ENCODE results near the gene HMCN2. TPM values are rescaled to one million over a fixed set of nuclear protein-coding genes. Genes with fewer than 3 reads are reported as not detected.

HMCN2 gene
- total and polyA plus RNA-seq, 2 donors (not counting 3 experiments of a cell fraction or from before 2014, with no cell fraction given): 0.04 to 0.24 TPM

DNA sequence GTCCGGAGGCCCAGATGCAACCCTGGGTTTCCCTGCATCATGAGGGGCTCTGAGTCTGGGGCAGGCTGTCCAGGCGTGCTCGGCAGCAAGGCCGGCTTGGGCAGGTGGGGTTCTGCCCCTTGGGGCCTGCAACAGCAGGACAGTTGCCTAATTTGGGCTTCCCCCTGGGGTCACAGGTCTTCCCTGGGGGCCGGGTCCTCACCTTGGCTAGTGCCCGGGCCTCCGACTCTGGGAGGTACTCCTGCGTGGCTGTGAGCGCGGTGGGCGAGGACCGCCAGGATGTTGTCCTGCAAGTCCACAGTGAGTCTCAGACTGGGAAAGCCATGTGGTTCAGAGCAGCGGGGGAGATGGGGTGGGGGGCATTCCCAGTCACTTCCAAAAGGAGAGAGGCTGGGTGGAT, 97.1 kb downstream of the HMCN2 start:
- TF ChIP-seq POLR2AphosphoS5 (IDR thresholded peaks at IDR 0.05; ENCODE audit: insufficient read depth, low read depth, low read length): no peak
- TF ChIP-seq, protein P1, sequence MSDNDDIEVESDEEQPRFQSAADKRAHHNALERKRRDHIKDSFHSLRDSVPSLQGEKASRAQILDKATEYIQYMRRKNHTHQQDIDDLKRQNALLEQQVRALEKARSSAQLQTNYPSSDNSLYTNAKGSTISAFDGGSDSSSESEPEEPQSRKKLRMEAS (IDR thresholded peaks at IDR 0.05; ENCODE audit: insufficient read depth, insufficient read length): no peak
- no peak for TF ChIP-seq FOS (IDR thresholded peaks at IDR 0.05; ENCODE audit: borderline replicate concordance, insufficient read depth, low read length)
- no peak for TF ChIP-seq POLR2A (IDR thresholded peaks at IDR 0.05; ENCODE audit: low read depth, low read length)
- no peak for TF ChIP-seq MYC (IDR thresholded peaks at IDR 0.05; ENCODE audit: low read depth, low read length)
- dilution Hi-C loops (cut with MboI; ENCODE audit: extremely low pct_ligation_motif_present, low sequenced_read_pairs): no loop called here
- DNase-seq (ENCODE audit: low read depth, low spot score): no peak
- Histone ChIP-seq H3K9me3 (replicated peaks; ENCODE audit: control insufficient read depth, insufficient read depth, low read length) (no peaks in the 10 kb centered on the region), H2AFZ (ENCODE audit: low read depth, low read length) (no peak overlapping the region), H3K79me2 (ENCODE audit: control insufficient read depth, insufficient read depth, low read length) (no peaks in the 10 kb centered on the region), H3K9me1 (replicated peaks; ENCODE audit: control insufficient read depth, extremely low read depth, insufficient read depth, low read length) (no peaks in the 10 kb centered on the region), H3K9ac (replicated peaks; ENCODE audit: extremely low read depth, insufficient read depth, low read length) (no peak overlapping the region), H3K27ac (ENCODE audit: insufficient read depth, low read depth, low read length) (no peak overlapping the region), H3K27me3 (ENCODE audit: control insufficient read depth in 2 of 2, insufficient read depth in 2 of 2, low read length in 2 of 2) (no peaks in the 10 kb centered on the region), H3K4me1 (ENCODE audit: control insufficient read depth, extremely low read depth, insufficient read depth, low read length) (no peaks in the 10 kb centered on the region), H4K20me1 (replicated peaks; ENCODE audit: control insufficient read depth, extremely low read depth, insufficient read depth, low read length) (no peaks in the 10 kb centered on the region), H3K4me3 (replicated peaks in 1 of 3; ENCODE audit: insufficient read depth in 1 of 3, low read depth in 1 of 3, low read length in 3 of 3) (no peak overlapping the region), H3K36me3 (ENCODE audit: control insufficient read depth in 2 of 2, extremely low read depth in 1 of 2, insufficient read depth in 2 of 2, low read length in 2 of 2) (no peaks in the 10 kb centered on the region), H3K4me2 (ENCODE audit: insufficient read depth, low read length) (no peak overlapping the region)
- no peak for FAIRE-seq
- no TSS peak for BruUV-seq (replicated peaks)
- ChIA-PET CTCF (interaction anchor here (0.9 kb wide), 1 partner anchor 20 kb away, joined by 6 read pairs; no protein-coding TSS in a partner anchor), POLR2A (interaction anchor here (0.6 kb wide), 1 partner anchor 81 kb away, joined by 6 read pairs; no protein-coding TSS in a partner anchor)
- intact Hi-C loops (cut with micrococcal nuclease): no loop called here

DNA sequence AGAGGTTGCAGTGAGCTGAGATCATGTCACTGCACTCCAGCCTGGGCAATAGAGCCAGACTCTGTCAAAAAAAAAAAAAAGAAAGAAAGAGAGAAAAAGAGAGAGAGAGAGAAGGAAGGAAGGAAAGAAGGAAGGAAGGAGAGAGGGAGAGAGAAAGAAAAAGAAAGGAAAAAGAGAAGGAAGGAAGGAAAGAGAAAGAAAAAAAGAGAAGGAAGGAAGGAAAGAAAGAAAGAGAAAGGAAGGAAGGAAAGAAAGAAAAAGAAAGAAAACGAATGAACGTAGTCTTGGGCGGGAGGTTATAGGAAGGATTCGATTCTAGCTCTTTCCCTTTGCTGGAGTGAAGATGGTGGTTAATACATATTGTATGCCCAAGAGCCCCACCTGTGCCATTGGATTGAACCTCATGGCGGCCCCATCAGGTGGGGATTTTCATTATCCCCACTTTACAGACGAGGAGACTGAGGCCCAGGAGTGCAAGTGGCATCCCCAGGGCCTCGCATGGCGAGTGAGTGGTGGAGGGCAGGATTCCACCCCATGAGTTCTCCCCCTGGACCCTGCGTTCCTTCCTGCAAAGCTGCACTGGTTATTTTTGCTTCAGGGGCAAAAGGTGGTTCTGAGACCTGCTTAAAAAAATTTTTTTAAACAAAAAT, 98.3 kb downstream of the HMCN2 start:
- no peaks in the 10 kb centered on the region for H3K36me3 ChIP-seq (ENCODE audit: control insufficient read depth in 2 of 2, extremely low read depth in 1 of 2, insufficient read depth in 2 of 2, low read length in 2 of 2)
- no peak overlapping the region for H3K4me3 ChIP-seq (replicated peaks in 1 of 3; ENCODE audit: insufficient read depth in 1 of 3, low read depth in 1 of 3, low read length in 3 of 3)
- DNase-seq (ENCODE audit: low read depth, low spot score) (no peak), FAIRE-seq (no peak)
- H3K4me2 ChIP-seq (ENCODE audit: insufficient read depth, low read length): no peak overlapping the region
- H3K9me3 ChIP-seq (replicated peaks; ENCODE audit: control insufficient read depth, insufficient read depth, low read length): no peaks in the 10 kb centered on the region
- TF ChIP-seq, protein P1 (IDR thresholded peaks at IDR 0.05; ENCODE audit: insufficient read depth, insufficient read length): no peak
- TF ChIP-seq FOS (IDR thresholded peaks at IDR 0.05; ENCODE audit: borderline replicate concordance, insufficient read depth, low read length) (no peak), POLR2AphosphoS5 (IDR thresholded peaks at IDR 0.05; ENCODE audit: insufficient read depth, low read depth, low read length) (no peak), MYC (IDR thresholded peaks at IDR 0.05; ENCODE audit: low read depth, low read length) (no peak), JUN (IDR thresholded peaks at IDR 0.05; ENCODE audit: borderline replicate concordance, insufficient read depth, insufficient read length, low read depth) (no peak), EZH2 (IDR thresholded peaks at IDR 0.05; ENCODE audit: borderline replicate concordance, low read depth, low read length, severe bottlenecking) (no peak), GATA2 (IDR thresholded peaks at IDR 0.05; ENCODE audit: insufficient read depth, insufficient read length, low read depth, low read length) (no peak), POLR2A (IDR thresholded peaks at IDR 0.05; ENCODE audit: low read depth, low read length) (no peak)
- TF ChIP-seq, protein P2, sequence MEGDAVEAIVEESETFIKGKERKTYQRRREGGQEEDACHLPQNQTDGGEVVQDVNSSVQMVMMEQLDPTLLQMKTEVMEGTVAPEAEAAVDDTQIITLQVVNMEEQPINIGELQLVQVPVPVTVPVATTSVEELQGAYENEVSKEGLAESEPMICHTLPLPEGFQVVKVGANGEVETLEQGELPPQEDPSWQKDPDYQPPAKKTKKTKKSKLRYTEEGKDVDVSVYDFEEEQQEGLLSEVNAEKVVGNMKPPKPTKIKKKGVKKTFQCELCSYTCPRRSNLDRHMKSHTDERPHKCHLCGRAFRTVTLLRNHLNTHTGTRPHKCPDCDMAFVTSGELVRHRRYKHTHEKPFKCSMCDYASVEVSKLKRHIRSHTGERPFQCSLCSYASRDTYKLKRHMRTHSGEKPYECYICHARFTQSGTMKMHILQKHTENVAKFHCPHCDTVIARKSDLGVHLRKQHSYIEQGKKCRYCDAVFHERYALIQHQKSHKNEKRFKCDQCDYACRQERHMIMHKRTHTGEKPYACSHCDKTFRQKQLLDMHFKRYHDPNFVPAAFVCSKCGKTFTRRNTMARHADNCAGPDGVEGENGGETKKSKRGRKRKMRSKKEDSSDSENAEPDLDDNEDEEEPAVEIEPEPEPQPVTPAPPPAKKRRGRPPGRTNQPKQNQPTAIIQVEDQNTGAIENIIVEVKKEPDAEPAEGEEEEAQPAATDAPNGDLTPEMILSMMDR (IDR thresholded peaks at IDR 0.05; ENCODE audit: extremely low read depth in 1 of 2, insufficient read depth in 1 of 2, low read depth in 1 of 2, low read length in 2 of 2): no peak
- H3K27ac ChIP-seq (ENCODE audit: insufficient read depth, low read depth, low read length): no peak overlapping the region
- H3K4me1 ChIP-seq (ENCODE audit: control insufficient read depth, extremely low read depth, insufficient read depth, low read length): no peaks in the 10 kb centered on the region
- no peaks in the 10 kb centered on the region for H4K20me1 ChIP-seq (replicated peaks; ENCODE audit: control insufficient read depth, extremely low read depth, insufficient read depth, low read length)
- H3K27me3 ChIP-seq (ENCODE audit: control insufficient read depth in 2 of 2, insufficient read depth in 2 of 2, low read length in 2 of 2): no peaks in the 10 kb centered on the region
- H3K9ac ChIP-seq (replicated peaks; ENCODE audit: extremely low read depth, insufficient read depth, low read length): no peak overlapping the region
- intact Hi-C loops (cut with micrococcal nuclease) (no loop called here), dilution Hi-C loops (cut with MboI; ENCODE audit: extremely low pct_ligation_motif_present, low sequenced_read_pairs) (no loop called here)
- ChIA-PET POLR2A (no interaction called here), CTCF (interaction anchor here (0.6 to 0.9 kb wide), 4 partner anchors 10 to 68 kb away, joined by 3 to 6 read pairs (median 3); no protein-coding TSS in a partner anchor)
- no peaks in the 10 kb centered on the region for H3K9me1 ChIP-seq (replicated peaks; ENCODE audit: control insufficient read depth, extremely low read depth, insufficient read depth, low read length)
- no TSS peak for BruUV-seq (replicated peaks)
- H3K79me2 ChIP-seq (ENCODE audit: control insufficient read depth, insufficient read depth, low read length): no peaks in the 10 kb centered on the region
- H2AFZ ChIP-seq (ENCODE audit: low read depth, low read length): no peak overlapping the region
